CD4-positive, alpha-beta T cell treated with Interferon alpha-2 for 1 hour (primary cell): ENCODE data around the gene C2orf49.

ENCODE experiments used
- DNase-seq, 2 donors: peaks; one replicate each; pipeline ENCODE4 v3.0.0-alpha.2; 2020 to 2022

Gene C2orf49

GRCh38 chr2:105384216-105384615 lies 46.9 kb downstream of the C2orf49 start:
- no peak for DNase-seq

DNA sequence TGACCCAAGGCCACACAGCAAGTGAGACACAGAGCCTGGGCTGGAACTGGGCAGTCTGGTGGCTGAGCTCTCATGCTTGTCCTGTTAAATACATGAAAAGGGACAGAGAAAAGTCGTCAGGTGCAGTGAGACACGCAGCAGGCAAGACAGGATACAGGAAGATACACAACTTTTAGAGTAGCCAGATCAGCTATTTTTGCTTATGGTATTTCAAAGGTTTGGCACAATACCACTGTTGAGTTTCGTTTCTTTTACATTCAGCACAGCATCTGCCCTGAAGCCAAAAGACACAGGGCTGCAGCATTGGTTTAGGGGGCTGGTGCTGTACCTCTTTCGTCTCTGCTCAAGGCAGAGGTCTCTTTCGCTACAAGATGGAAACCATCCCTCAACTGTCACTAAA lies 47.5 kb downstream of the C2orf49 start:
- no peak for DNase-seq

DNA sequence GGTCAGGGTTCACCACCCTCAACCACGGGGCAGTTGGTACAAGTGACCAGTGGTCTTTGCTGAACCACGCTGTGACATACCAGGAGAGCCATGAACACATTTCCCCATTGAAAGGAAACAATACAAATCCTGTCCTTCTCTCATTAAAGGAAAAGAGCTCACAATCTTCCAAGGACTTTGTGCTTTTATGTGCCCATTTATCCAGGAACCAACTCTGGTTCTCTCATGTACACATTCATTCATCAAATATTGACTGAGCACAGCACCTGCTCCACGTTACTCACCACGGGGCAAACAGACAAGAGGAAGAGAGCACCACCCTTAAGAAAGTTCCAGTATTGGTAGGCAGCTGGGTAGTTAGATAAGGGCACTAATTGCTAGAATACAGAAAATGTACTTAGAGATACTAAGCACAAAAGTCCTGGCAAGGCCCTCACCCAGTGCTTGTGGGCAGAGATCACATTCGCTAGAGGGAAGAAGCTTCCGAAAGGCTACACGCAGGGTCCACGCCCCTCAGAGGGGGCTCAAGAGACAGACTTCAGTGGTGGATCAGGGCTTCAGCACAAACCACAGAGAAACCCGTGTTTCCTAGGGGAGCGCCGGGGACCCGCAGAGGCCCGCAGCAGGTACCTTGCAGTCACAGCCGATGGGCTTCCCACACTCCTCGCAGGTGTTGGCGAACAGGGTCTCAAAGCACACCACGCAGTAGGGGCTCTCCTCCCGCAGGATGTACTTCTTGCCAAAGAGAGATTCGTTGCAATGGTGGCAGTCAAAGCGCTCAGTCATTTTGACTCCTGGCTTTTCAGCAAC lies 48.6 kb downstream of the C2orf49 start:
- DNase-seq = no peak

DNA sequence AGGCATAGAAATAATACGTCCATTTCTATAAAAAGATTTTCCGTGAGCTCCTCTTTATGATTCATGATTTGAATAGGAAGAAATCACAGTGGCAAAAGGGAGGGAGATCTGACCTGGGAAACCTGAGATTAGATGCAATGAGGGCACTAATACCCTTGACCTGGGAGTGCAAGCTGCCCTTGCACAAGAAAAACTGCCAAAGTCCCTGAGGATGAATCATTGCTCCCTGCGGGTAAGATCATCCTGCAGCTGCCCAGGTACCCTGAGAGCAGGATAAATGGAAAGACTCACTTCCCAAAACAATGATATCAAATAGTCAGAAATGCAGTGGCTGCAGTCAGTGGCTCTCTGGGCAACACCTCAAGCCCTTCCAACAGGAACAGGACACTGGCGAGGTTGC lies 49.9 kb downstream of the C2orf49 start:
- no peak for DNase-seq

DNA sequence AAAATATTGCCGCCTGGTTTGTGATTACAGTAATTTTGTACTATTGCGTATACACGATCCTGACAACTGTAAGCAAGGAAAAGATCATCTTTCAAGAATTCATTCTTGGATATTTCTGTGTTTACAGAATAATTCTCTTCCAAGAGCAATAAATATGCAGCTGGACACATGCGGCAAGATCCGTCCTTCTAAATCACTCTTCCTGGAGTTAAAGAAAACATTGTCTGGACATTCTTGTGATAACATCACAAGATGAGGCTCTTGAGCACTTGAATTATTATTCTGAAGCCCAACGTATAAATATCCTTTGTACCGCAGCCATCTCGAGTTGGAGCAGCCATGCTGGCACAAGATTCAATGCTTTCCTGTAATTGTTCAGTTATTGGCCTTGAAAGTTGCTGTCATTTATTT lies 51.6 kb downstream of the C2orf49 start:
- no peak for DNase-seq

GRCh38 chr2:105390454-105390853 lies 53.1 kb downstream of the C2orf49 start:
- no peak for DNase-seq

- DNase-seq = no peak
These were observed 53.8 kb downstream of the C2orf49 start for GRCh38 chr2:105391058-105391627.

- DNase-seq = no peak
These were observed 54.7 kb downstream of the C2orf49 start for GRCh38 chr2:105391763-105392662.

GRCh38 chr2:105393373-105394055 lies 56.2 kb downstream of the C2orf49 start:
- no peak for DNase-seq

DNA sequence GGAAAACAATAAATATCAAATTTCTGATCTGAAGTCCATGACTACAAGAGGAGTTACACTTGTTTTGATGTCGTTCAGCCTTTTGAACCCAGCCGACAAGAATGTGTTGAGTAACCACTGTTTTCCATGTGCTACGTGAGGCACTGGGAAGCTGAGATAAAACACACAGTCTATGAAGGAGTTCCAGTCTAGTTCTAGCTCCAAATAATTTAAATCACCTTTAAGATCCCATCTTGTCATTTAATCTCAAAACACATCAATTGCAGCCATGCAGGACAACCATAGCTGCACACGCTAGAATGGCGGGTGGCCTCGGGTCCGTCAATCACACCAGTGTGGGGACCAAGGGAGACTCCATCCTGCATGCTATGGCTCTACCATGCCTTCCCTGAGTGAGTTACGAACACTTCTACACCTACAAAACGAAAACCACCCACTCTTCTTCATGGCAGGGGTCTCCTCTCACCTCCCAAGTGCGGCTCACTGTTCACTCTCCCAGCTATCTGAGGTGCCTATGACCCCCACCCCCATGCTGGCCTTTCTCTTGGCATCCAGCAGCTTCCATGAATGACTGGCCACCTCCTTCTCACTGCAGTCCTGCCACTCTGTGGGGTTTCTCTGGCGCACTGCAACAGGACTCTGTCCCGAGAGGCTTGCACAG lies 57.7 kb downstream of the C2orf49 start:
- no peak for DNase-seq

DNA sequence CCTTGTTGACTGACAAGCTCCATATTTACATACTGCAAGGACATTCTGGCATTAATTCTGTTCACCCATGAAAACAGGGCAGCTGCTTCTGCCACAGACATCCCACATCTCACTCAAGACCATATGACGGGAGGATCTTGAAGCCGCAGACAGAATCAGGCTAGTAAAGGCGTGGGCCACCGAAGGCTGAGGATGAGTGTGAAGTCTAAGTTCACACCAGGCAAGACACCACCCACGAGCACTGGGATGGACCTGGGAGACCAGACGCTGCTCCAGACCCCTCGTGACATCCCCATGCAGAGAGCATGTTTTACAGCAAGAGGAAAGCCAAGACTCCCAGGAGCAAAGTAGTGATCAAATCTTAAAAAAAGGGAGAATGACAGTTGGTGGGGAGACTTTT lies 58.4 kb downstream of the C2orf49 start:
- DNase-seq = no peak

DNA sequence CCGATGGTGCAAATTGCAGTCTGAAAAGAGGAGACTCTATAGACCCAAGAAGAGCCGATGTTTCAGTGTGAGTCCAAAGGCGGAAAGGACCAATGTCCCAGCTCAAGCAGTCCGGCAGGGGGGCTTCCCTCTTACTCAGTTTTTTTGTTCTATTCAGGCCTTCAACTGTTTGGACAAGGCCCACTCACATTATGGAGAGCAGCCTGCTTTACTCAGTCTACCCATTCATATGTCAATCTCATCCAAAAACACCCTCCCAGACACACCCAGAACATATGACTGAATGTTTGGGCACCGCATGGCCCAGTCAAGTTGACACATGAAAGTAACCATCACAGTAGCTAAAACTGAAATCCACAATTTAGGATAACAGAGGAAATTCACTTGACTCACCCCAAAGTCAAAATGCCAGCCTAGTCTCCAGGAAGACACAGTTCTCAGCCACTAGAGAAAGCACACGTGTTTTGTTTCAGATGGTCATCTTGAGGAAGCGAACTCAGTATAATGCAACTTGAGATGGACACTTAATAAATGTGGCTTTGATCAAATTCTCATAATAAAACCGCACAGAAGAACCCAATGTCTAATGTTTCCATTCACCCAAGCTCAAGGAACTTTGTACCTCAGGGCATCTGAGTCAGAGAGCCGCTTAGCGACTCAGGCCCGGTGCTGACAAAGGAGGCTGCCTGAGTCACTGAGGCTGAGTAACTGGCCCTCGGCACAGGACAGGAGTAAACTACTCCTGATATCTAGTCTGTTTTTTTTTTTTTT lies 59.1 kb downstream of the C2orf49 start:
- no peak for DNase-seq

GRCh38 chr2:105397025-105397722 lies 59.8 kb downstream of the C2orf49 start:
- no peak for DNase-seq

- no peak for DNase-seq
These were observed 60.6 kb downstream of the C2orf49 start for GRCh38 chr2:105397953-105398335.

- peak; percentile 56 to 73 for DNase-seq
These were observed 61.2 kb downstream of the C2orf49 start, which contains the start of gene FHL2 for GRCh38 chr2:105398336-105399206. Gene FHL2, minus strand, starts transcription at chr2:105399051. Its CDS starts 12,535 bp downstream, at chr2:105386516.
